OCI-LY3 (cell line): Measurements from ENCODE around the gene RPS19BP1.

ENCODE experiments used
- CTCF ChIP-seq: fragments of 200-600, 300-600 bp; sonication (generic); IDR thresholded peaks from 2 replicates; pipeline ENCODE4 v1.5.1; 2014; ENCODE audit warnings: antibody characterized with exemption, low read length, low read depth
- EZH2phosphoT487 ChIP-seq: fragments of 200-600 bp; shearing (Covaris generic); IDR thresholded peaks from 2 replicates; pipeline ENCODE4 v1.6.1; 2018; ENCODE audit warnings: antibody characterized with exemption, mixed run types, low read depth

- TF ChIP-seq EZH2phosphoT487 (no peak), CTCF (no peak)
Observed at GRCh38 chr22:39488563-39489083, 43.9 kb downstream of the RPS19BP1 start.
